Dedifferentiated amniotic fluid mesenchymal stem cell (primary cell): ENCODE data around the gene CFL2.
"Not testable (repeated sequence)": the region's sequence is repeated elsewhere in the genome, so short reads cannot be mapped to it uniquely, and the experiment has no call there.

ENCODE experiments used
- DNase-seq: peaks from one replicate; pipeline ENCODE4 v3.0.0-alpha.2; 2016; ENCODE audit errors: extremely low spot score

The CFL2 gene

DNA sequence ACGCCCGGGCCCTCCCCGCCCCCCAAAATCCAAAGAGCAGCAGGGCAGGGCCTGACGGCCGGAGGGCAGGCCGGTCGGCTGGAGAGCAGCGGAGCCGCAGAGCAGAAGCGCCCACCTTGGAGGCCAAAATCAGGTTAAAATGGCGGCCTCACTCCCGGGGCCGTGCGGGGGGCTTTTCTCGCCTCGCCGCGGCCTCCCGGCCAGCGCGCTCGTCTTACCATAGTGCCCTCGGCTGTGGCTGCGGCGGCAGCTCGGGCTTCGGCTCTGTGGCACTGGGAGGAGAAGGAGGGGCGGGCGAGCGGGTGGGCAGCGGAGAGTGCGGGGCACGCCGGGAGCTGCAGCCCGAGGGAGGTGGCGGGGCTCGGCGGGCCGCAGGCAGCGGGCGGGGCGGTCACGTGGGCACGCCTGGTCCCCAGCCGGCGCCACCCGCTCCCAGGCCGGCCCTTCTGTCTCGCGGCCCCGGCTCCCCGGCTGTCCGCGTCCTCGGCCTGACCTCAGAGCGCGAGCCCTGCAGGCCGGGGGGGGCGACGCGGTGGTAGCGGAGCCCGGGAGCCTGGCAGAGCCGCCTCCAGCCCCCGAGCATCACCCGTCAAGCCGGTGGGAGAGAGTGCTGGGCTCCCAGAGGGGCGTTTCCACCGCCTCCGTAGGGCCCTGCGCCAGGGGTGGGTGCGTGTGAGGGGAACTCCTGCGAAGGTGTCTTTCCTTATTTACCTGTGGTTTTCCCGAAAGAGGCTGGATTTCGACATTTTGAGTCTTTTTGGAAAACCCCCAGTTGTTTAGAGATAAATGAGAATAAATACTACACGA lies at the start of gene CFL2:
TSS of gene CFL2 (minus strand) at position 274 of the 807 bp plus-strand sequence. CDS start at position 221, 53 bp downstream.
- DNase-seq: peak; percentile 51

- DNase-seq: no peak
These were observed 40.8 kb upstream of the CFL2 start for GRCh38 chr14:34755215-34755614.

- no peak for DNase-seq
These were observed 40.3 kb upstream of the CFL2 start for GRCh38 chr14:34754687-34755086.

DNA sequence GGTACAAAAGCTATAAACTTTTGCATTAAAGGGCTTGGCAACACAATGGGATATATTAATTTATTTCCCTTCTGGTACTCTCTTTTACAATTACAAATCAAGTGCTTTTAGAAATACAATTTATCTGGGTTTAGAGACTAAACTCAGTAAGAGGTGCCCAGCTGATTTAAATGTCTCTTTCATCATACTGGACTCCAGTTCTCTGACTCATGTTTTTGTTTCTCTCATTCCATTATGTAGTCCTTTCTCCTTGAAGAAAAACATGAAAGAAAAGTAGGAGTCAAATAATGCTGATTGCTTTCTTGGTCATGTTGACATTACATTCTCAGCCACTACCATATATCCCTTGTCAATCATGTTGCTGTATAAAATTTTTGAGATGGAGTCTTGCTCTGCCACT lies 36.3 kb upstream of the CFL2 start:
- DNase-seq: peak; percentile 41

- no peak for DNase-seq
These were observed 35.8 kb upstream of the CFL2 start for GRCh38 chr14:34750233-34750632.

GRCh38 chr14:34749408-34749807 lies 35.0 kb upstream of the CFL2 start:
- no peak for DNase-seq

GRCh38 chr14:34742270-34743115 lies 28.1 kb upstream of the CFL2 start:
- no peak for DNase-seq

GRCh38 chr14:34741840-34742239 lies 27.4 kb upstream of the CFL2 start:
- DNase-seq: no peak

DNA sequence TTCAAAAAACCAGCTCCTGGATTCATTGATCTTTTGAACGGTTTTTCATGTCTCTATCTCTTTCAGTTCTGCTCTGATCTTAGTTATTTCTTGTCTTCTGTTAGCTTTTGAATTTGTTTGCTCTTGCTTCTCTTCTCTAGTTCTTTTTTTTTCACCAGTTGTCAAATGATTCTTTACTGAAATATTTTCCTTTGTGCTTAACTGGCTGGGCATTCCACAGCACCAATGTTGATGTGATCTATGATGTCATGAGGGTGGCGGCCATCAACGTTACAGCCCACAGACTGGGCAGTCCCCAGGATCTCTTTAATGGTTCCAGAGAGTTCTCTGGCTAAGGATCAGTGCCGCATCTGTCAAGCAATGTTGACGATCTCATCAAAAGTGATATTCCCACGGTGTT lies 25.7 kb upstream of the CFL2 start:
- DNase-seq: not testable (repeated sequence)

GRCh38 chr14:34737079-34737478 lies 22.7 kb upstream of the CFL2 start:
- not testable (repeated sequence) for DNase-seq

GRCh38 chr14:34733245-34733644 lies 18.9 kb upstream of the CFL2 start:
- peak; percentile 42 for DNase-seq

DNA sequence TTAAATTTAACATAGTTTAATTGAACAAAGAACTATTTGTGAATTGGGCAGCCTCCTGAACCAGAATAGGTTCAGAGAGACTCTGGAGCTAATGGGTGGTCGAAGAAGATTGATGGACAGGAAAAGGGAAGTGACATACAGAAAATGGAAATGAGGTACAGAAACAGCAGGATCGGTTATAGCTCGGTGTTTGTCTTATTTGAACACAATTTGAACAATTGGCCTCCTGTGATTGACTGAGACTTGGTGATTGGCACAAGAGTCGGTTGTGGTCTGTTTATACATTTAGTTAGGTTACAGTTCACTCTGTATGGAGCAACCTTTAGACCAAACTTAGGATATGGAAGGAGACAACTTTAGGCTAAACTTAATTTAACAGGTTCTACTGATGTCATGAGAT lies 18.4 kb upstream of the CFL2 start:
- DNase-seq: no peak

DNA sequence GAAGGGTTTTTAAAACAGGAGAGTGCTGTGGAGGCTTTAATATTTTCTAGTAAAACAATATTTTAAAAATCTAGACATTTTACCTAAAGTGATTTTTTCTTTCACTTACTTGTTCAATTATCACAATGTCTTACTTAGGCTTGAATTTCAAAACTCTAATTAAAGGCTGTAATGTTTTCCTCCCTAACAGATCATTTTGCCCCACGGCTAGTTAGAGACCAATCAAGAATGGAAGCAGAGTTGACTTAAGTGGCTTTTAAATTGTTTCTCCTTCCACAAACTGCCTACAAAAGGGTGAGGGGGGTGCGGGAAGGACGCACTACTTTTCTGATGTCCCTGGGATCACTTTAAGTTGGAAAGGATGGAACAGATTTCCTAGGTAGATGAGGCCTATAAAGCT lies 9.5 kb upstream of the CFL2 start:
- DNase-seq: no peak

DNA sequence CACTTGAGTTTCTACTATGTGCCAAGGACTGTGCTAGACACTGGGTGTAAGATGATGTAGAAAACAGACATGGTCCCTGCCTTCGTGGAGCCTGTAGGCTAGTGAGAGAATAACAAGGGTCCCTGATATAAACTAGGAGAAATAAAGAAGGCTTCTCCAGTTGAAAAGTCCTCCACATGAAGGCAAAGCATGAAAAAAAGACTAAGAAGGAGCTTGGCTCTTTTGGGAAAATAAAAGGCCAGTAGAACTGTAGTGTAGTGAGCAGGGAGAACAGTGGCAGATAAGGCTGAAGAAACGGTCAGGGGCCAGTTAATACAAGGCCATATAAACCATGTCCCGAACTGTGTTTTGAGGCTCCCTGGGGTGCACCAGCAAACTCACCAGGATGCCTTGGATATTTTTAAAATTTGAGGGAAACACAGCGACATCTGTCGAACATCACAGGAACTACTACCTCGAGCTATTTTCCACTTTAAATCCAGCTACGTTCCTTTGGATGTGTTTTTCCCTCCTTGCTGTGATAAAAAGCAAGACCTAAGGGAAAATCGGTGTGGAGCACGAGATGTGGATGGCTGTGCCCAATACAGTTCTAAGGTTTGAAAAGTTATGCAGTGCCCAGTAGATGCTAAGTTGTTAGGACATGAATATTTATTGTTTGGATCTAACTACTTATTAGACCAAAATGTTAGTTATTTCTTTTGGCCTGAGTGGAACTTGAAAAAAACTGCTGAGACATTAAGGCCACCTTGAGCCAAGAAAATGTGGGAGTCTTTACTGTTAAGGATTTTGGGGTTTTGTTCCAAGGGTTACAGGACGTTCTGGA lies 8.5 kb upstream of the CFL2 start:
- peak; percentile 58 for DNase-seq

DNA sequence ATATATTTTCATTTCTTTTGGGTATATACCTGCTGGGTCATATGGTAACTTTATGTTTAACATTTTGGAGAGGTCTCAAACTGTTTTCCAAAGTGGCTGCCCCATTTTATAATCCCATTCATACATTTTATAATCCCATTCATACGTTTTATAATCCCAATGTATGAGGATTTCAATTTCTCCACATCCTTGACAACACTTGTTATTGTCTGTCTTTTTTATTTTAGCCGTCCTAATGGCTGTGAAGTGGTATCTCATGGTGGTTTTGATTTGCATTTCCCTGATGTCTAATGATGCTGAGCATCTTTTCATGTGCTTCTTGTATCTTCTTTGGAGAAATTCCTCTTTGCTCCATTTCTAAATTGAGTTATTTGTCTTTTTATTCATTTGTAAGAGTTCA lies 6.7 kb upstream of the CFL2 start:
- DNase-seq: no peak

DNA sequence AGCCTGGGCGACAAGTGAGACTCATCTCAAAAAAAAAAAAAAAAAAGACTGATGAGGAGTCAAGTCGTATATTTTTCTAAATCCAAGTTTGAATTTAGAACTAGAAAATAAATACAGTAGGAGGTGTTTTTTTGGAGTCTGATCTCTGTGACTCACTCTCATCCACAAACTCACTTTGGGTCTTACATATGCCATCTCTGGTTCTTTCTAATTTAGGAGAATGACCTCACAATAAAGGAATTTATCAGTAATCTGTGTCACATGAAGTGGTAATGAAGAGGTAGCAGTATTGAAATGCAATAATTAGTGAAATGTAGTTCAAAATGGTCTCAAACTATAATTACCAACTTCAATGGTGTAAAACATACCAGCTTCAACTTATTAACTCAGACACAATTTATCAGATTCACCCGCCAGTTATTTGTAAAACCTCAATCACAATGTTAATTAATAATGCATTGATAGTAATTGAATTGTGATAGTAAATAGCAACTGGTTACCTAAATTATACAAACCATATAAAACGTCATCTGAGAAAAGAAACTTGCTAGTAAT lies 4.4 kb upstream of the CFL2 start:
- DNase-seq: no peak

DNA sequence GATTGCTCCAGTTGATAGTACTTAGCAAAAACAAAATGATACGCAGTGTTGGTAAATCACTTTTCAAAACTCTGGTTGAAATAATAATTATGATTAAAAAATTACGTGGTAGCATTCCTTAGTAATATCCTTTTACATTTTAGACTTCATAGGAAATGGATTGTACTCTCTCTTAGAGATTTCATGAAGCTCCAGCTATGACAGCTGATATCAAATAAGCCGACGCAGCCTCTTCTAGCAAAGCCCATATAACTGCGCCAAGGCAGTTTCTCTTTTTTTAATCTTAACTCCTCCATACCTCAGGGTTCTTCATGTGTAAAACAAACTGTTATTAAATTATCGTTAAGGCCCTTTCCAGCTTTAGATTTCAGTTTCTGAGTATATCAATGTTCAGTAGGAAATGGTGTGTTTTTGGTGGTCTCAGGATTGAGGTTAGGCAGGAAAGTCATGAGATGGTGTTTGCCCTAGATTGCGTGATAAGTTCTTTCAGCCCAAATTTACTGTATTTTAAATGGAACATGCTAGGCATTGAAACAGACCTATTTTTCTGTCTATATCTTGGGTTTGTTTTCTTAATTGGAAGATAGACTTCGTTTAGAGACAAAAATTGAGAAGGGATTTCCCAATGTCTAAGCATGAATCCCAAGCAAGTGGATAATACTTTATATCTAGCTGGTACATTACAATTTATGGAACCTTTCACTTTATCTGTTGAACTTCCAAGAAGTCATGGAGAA lies 902 bp upstream of the CFL2 start:
- no peak for DNase-seq

GRCh38 chr14:34713681-34714319 lies 593 bp downstream of the CFL2 start:
- peak; percentile 86 for DNase-seq

GRCh38 chr14:34713122-34713680 lies 1.2 kb downstream of the CFL2 start:
- no peak for DNase-seq
